Activated CD8-positive, alpha-beta memory T cell treated with anti-CD3 and anti-CD28 coated beads, Interleukin-2, amount 50 U/mL, for 24 hours (primary cell): Measurements from ENCODE around the gene NECAB3.
A peak's percentile ranks its signal among the peaks of the same experiment; 100 is the strongest.

Experiments used
- DNase-seq: peaks from one replicate; pipeline ENCODE4 v3.0.0-alpha.2; 2020; ENCODE audit errors: extremely low read depth

The NECAB3 gene

DNA sequence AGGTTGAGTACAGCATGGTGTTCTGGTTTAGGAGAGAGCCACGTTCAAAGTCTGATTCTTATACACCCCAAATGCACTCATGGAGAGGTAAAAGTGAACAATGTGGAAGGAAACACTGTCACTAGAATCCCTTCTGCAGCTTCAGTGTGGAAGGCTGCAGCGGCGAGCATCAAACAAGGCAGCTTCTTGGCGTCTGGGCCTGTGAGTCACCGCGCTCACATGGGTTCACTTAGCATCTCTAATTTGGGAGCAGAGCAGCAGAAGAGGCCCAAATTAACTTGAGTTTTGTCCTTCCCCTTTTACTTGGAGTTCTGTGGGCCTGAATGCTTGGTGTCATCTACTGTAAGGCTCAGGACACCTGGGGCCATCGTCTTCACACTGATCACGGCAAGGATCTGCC, 22.9 kb upstream of the NECAB3 start:
- DNase-seq = no peak

DNA sequence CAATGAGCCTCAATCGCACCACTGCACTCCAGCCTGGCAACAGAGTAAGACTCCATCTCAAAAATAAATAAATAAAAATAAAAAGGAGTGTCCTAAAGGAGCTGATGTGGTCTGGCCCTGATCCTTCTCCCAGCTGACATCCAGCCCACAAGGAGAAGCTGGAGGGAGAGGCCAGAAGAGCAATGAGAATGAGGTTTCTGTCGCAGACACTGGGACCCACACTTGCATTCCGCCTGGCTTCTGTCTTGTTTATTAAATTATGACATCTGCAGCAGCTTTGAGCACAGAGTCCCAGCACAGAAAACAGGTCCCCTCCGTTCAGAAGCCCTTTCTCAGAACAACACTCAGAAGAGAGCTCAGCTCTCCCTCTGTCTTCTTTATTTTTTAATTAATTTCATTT, 22.2 kb upstream of the NECAB3 start:
- DNase-seq = no peak

DNA sequence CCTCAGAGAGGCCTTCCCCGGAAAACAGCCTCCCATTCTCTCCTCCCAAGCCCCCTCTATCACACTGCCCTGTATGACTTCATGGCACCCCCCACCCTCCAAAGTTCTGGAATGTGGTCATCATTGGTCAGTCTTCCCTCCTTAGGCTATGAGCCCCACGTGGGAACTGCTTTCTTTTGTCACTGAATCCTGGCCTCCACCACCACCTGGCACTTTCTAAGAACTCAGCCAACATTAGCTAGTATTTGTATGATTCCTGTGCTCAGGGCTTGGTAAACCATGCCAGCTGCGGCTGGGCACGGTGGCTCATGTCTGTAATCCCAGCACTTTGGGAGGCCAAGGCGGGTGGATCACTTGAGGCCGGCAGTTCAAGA, 20.4 kb upstream of the NECAB3 start:
- DNase-seq = no peak

DNA sequence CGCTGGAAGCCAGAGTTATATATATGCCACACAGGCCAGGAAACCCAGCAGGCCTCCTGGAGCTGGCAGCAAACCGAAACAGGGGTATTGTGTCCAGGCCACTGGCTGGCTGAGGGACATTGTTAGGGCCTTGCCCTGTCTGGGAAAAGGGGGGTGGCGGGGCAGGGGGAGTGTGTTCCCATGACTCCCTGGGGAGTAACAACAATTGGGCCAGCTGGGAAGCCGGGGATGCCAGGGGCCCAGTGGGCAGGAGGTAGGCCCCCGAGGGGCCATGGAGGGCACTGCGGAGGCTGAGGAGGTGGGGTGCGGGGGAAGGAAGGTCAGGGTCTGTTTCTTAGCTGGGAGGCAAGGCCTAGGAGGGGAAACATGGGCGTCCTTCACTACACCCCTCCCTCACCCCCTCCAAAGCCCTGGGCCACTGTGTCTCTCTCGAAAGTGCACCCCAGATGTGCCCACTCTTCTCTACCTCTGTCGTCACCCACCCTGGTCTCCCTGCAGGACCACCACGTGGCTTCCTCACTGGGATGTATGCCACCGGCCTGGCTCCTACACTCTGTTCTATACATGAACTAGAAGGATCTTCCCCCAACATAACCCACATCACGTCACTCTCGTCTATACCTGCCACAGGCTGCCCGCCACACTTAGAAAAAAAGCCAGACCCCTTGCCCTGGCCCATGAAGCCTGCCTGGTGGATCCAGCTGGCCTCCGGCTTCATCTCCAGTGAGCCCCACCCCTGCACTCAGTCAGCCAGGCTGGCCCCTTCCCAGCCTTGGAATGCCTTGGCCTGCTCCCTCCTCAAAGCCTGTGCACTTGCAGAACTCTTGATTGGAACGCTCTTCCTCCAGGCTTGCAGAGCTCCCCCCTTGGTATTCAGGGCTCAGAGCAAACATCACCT, 19.8 kb upstream of the NECAB3 start:
- DNase-seq = no peak

DNA sequence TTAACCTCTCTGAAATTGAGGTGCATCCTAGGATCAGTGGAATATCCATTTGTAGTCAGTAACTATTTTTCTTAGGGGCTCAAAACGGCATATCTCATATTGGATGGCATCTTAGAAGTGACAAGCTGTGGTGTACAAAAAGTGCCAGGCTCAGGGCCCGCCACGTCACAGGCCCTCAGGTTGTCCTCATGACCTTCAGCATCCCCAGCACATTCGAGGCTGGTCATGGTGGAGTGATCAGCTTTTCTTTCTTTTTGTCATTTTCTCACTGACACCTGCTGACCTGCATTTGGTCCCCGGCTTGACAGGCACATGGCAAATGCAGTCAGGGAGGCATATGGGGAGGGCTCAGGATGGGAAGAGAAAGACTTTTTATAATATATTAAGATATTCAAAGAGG, 19.1 kb upstream of the NECAB3 start:
- no peak for DNase-seq

DNA sequence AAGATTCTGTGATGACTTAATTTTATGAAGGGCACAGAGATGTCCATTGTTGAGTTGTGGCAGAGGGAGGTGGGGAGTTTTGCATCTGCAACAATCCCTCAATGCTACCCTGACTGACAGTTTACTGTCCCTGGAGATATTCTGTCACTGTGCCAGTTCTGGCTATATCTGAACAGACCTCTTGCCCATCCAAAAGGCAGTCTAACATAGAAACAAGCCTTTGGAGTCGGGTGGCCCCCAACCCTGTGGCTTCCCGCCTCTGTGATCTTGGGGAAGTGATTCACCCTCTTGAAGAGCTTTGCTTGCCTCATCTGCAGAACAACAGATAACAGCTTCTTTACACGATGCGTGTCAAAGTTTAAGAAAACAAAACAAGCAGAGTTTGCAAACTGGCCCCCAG, 15.7 kb upstream of the NECAB3 start:
- no peak for DNase-seq

DNA sequence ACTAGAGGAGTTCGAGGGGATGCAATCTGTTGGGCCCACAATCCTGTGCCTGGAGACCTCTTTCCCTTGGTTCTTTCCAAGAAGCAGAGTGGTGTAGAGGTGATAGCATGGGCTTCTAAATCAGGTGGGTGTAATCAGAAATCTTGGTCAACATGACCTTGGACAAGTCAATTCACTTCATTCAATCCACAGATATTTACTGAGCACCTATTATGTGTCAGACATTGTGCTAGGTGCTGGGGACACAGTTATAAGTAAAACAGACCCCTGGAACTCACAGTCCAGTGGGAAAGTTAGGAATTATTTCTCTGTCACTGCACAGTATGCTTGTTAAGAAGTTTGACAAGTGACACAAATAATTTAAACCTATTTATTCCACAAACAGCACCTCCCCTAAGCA, 15.3 kb upstream of the NECAB3 start:
- DNase-seq = no peak

DNA sequence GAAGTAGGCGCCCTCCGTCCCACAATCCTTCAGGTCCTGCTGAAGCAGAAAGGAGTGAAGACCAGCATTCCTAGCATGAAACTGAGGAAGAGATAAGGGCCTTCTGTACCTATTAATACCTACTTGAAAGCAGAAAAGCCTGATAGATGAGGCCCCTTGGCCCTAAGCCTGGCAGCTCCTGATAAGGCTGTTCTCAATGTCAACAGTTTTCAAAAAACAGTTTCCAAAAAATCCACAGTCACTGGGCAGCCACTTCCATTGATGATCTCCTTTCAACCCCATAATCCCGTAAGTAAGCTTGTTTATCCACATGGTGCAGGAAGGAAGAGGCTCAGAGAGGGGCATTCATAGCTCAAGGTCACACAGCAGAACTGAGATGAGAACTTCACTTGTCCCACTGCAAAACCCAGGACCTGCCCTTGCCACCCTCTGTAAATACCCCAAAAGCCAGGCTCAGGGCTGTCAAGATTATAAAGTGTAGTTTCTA, 14.8 kb upstream of the NECAB3 start:
- DNase-seq = no peak

DNA sequence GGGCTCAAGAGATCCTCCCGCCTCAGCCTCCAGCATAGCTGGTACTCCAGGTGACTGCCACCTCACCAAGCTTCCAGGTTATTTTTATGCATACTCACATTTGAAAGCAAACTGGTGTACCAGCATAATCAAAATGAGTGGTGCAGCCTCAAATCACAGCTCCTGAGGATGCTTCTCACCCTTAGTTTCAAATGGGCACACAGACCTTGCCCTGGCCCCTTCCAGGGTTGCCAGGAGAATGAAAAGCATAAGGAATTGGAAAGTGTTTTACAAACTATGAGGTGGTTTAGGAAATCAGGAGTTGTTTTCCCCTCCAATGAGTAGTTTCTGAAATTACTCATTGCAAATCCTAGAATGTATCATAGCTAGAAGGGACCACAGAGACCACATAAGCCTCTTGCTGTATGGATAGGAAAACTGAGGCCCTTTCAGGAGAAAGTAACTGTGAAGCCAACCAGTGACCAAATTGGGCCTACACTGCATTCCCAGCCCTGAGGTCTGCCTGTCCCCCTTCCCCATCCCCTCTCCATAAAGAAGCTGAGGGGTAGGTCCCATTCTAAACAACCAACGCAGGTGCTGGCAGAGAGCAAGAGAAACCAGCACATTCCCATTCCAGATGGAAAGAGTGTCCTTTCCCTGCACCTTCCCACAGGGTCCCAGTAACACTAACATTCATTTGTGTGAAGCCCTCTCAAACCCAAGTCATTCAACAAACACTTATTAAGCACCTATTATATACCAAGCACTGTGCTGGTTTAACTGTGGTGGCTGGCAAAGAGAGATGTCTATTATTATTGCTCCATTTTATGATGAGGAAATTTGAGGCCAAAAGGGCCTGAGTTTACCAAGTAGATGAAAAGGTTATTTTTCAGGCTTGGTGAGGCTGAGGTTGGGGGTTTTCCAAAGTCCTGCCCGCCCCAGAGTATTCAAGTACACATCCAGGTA, 14.0 kb upstream of the NECAB3 start:
- no peak for DNase-seq

DNA sequence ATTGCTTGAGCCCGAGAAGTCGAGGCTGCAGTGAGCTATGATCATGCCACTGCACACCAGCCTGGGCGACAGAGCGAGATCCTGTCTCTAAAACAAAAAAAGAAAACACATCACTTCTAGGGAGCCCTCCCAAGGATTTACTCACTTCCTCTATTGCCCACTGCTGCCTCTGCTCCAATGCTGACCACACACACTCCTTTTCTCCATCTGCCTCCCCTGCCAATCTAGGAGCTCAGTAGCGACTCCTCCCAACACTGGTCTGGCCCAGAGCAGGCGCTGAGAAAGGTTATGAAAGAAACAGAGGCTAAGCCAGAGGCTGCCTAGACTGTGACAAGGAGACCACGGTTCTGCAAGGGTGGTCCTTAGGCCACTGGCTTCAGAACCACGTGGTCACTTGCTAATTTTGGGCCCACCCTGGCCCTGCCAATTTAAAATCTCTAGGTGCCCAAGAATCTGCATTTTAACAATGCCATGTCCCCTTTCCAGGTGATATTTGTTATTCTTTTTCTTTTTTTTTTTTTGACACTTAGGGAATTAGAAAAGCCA, 13.2 kb upstream of the NECAB3 start:
- DNase-seq = no peak

DNA sequence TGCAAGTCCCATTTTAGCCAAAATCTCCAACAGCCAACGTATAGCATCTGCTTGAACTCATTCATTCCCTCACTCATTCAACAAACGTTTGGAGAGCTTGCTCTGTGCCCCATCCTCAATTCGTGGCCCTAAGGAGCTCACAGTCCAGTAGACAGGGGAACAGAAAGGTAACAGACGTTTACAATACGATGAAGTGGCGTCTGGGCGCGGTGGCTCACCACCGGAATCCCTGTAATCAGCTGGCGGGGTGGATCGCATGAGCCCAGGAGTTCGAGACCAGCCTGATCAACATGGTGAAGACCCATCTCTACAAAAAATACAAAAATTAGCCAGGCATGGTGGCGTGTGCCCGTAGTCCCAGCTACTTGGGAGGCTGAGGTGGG, 12.7 kb upstream of the NECAB3 start:
- no peak for DNase-seq

DNA sequence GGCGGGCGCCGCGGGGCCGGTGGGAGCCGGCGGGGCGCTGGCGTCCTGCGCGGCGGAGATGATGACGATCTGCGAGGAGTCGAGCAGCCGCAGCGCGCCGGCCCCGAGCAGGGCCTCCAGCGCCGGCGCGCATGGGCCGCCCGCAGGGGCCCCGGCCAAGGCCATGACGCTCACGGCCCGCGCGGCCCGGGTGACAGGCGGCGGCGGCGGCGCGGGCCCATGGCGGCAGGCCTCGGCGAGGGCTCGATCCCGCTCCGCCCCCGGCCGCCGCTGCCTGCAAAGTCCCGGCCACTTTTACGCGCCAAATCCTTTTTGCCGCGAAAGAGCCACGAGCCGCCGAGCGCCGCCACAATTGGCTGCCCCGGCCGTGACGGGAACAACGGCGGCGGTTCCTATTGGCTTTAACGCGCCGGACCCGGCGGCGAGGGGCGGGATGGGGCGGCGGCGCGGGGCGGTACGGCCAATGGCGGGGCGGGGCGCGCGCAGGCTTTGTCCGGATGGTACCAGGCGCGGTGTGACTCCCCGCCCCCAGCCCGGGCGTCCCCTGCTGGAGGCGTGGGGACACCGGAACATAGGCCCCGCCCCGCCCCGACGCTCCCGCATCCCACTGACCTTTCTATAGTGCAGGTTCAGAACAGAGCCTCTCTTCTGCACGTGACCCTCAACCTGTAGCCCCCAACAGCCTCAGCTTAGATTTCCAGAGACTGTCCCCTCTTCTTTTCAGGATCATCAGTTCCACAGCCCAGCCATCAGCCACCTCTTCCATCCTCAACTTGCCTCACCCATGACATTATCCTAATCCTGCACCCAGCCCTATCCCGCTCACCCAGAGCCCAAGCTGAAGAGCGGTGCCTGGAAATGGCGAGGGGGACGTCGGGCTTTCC, 12.1 kb upstream of the NECAB3 start, which contains the start of gene E2F1:
Gene E2F1 (minus strand): TSS at position 286 of the 884 bp plus-strand sequence. CDS start 121 bp downstream, at position 165.
- DNase-seq = peak; percentile 85

DNA sequence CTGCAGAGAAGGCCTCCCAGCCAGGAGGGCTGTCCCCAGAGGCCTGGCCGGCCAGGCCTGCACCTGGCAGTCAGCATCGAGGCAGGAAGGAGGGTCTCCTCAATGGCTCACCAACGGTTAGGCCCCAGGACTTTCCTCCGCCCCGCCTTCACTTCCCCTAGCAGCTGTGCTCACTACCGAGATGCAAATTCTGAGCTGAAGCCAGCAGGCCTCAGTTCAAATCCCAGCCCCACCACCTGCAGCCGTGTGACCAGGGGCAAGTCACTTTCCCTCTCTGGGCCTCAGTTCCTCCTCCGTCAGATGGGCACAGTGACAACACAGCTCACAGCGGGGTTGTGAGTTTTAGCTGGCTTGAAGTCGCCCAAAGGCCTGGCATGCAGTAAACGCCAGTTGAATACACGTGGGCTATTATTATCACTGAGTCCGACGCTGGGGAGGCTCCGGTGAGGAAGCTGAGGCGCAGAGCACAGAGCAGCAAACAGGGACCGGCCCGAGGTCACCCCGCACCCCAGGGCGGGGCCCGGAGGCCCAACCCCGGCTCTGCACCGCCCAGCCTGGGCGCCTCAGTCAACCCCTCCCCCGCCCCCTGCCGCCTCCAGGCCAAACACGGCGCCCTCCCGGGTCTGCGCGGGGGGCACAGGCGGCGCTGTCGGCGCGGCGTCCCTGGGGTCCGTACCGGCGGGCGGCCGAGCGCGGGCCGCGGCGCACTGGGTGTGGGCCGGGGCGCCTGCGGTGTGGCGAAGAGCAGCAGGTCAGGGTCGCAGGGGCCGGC, 11.3 kb upstream of the NECAB3 start:
- no peak for DNase-seq

DNA sequence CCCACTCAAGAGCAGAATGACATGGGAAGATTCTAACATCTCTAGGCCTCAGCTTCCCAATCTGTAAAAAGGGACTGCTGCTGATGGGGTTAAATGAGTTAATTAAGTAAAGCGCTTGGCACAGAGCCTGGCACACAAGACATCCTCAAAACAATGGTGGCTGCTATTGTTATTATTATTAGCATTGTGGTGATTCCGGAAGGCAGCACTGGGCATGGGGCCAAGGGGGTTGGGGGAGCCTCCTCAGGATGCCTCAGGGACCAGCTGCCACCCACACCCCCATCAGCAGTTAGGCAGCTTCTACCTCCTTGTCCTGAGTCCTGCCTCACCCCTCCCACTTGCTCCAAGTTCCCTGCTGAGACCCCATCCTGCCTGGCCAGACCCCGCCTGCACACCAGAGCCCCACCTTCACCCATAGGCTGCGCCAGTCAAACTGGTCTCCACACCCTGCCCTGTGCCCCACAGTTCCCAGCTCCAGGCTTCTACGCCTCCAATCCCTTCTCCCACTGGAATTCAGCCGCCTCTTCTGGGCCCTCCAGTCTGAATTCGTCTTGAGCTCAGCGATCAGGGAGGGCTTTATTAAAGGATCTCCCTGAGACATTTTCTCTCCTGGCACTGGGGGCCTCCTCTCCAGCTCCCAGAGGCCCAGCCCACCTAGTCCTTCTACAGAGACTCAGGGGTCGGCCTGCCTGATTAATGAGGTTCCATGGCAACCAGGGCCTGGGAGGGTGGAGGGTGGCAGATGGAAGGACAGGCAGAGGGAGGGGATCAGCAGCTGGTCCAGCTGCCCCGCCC, 10.5 kb upstream of the NECAB3 start:
- no peak for DNase-seq

DNA sequence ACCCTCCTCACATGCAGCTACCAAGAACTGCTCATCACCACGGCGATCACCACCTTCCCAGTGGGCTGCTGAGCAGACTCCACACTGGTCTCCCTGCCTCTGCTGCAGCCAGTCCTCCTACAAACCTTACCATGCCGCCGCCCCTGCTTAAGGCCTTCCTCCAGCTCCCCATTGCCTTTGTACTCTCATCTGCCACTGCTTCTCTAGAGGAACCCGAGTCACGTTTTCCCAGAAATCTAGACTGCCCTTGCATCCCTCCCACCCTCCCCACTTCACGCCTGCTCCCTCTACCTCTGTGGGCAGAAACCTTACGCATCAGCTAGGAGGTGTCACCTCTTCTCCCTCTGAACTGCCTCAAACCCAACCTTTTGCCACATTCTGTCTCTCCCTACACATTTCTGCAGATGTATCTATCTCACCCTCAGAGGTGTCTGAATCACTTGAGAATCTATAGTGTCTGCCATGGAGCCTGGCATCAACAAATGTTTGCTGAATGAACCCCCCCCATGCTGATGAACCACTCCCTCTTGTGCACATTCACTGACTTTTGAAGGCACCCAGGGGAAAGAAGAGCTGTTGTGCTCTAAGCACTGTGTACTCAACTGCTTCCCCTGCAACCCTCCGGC, 7.6 kb upstream of the NECAB3 start:
- DNase-seq = no peak

DNA sequence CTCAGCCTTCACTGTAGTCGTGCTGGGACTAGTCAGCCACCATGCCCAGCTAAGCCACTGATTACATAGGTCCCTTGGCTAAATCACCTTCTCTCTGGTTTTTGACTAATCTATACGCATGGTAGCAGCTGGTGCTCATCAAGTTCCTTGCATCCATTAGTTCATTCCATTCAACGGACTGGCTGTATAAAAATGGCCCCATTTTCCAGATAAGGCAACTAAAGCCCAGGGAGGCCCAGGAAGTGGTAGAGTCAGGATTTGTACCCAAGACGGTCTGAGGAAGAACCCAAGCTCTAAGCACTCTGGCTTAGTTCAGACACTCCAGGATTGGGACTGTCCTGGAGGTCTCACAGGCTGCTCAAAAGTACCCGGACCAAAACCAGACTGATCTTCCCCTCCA, 7.1 kb upstream of the NECAB3 start:
- no peak for DNase-seq

DNA sequence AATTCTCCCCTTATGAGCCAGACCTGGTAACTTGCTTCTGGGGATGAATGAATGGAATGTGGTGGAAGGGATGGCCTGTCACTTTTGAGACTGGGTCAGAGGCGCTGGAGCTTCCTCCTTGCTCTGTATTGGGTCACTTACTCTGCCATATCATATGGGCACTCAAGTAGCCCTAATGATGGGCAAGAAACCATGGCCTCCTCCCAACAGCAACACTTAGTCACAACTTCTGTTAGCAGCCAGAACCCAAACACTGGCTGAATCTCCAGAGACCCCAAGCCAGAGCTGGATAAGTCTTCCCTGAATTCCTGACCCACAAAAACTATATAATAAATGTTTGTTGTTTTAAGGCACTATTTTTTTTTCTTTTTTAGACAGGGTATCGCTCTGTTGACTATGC, 6.5 kb upstream of the NECAB3 start:
- DNase-seq = no peak

DNA sequence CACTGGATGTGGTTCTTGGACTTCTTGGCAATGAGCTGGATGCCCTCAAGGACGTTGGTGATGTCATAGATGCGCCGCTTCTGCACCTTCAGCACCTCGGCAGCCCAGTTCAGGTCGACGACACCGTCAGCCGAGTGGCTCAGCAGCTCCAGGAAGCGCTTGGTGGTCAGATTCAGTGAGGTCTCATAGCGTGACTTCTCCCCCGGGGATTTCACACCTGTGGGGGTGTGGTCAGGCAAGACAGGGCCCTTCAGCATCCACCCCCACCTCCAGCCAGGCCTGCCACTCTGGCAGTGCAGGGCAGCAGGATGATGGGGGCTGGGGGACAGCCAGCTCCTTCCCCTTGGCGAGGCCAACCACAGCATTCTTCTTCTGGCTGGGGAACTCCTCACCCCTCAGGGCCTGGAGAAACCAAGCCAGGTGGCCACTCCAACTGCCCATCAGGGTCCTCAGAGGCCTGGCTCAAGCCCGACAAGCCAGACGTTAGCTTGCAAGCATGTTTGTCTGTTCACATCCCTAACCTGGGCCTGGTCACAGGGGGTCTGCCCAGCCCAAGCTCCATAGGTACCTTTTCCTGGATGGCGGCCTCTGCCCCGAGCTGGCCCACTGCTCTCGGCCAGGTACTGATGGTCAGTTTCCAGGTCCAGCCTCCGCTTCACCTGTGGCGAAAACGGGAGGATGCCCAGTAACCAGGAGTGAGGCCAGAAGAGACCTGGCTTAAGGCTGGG, 5.7 kb upstream of the NECAB3 start:
- no peak for DNase-seq
